Measurements from ENCODE around the gene EIF2A. TPM values are rescaled to one million over a fixed set of nuclear protein-coding genes. Genes with fewer than 3 reads are reported as not detected.

The EIF2A gene
- total and polyA plus RNA-seq, 2 of the 13 experiments (the other 11 are each of a cell fraction or from before 2014, with no cell fraction given) = 124 to 139 TPM

- Histone ChIP-seq H3K4me3 (replicated peaks in 1 of 3; ENCODE audit: insufficient read depth in 1 of 3, low read depth in 2 of 3, low read length in 3 of 3) (no peak overlapping the region), H3K4me2 (ENCODE audit: low read depth, low read length) (no peak overlapping the region), H3K4me1 (ENCODE audit: insufficient read depth, low read length) (no peaks in the 10 kb centered on the region), H3K9me3 (ENCODE audit: low read length) (peaks cover 12% of the 10 kb centered on the region), H3K27ac (ENCODE audit: extremely low read length, insufficient read depth, low read length) (no peak overlapping the region), H3K79me2 (ENCODE audit: insufficient read depth, low read length) (no peaks in the 10 kb centered on the region), H3K36me3 (replicated peaks in 1 of 2; ENCODE audit: control insufficient read depth in 1 of 2, insufficient read depth in 2 of 2, low read length in 2 of 2) (no peaks in the 10 kb centered on the region), H2AFZ (ENCODE audit: low read length) (no peak overlapping the region), H3K27me3 (ENCODE audit: control insufficient read depth in 1 of 2, insufficient read depth in 2 of 2, low read length in 2 of 2) (peaks cover 0 to 1% of the 10 kb centered on the region in 2 experiments; a peak in 1 of 5 replicates), H4K20me1 (ENCODE audit: insufficient read depth, low read length) (no peaks in the 10 kb centered on the region), H3K9ac (ENCODE audit: insufficient read depth, low read depth, low read length) (no peak overlapping the region)
- no peak for ATAC-seq
- in situ Hi-C loops (cut with HindIII; ENCODE audit: extremely low pct_ligation_motif_present, low pct_unique_long_range_greater_than_20kb) = loop anchor here (5.0 kb wide), 2 partner anchors 211 to 271 kb away; no protein-coding TSS in a partner anchor
- no TSS peak for BruUV-seq (replicated peaks)
- ChIA-PET POLR2A (no interaction called here), CTCF (ENCODE audit: low intra/inter-chr PET ratio, low total read pairs) (no interaction called here)
- DNase-seq (ENCODE audit: low spot score) = no peak
- no peak for FAIRE-seq
- WGBS (ENCODE audit: low lambda C conversion rate) = 0% methylated on average over 2 of the region's 2 CpGs
- intact Hi-C loops (cut with micrococcal nuclease; ENCODE audit: unreplicated experiment) = loop anchor here (5.0 kb wide), 1 partner anchor 196 kb away; no protein-coding TSS in a partner anchor
- TF ChIP-seq ZNF24 (IDR thresholded peaks at IDR 0.05) = no peak
- no peak for TF ChIP-seq KLF9 (CRISPR knock-in tag; IDR thresholded peaks at IDR 0.05; ENCODE audit: low read depth)
- TF ChIP-seq STAG1 (CRISPR knock-in tag; IDR thresholded peaks at IDR 0.05) = no peak
- TF ChIP-seq BRF2 (CRISPR knock-in tag; IDR thresholded peaks at IDR 0.05) = no peak
- TF ChIP-seq MED8 (CRISPR knock-in tag; IDR thresholded peaks at IDR 0.05; ENCODE audit: insufficient replicate concordance) = no peak
- no peak for TF ChIP-seq MXI1 (IDR thresholded peaks at IDR 0.05; ENCODE audit: borderline replicate concordance, low read depth, low read length)
- no peak for TF ChIP-seq ZBTB39 (CRISPR knock-in tag; IDR thresholded peaks at IDR 0.05)
- no peak for TF ChIP-seq DNMT3B (CRISPR knock-in tag; conservative IDR thresholded peaks at IDR 0.05)
- no peak for TF ChIP-seq SNAPC4 (CRISPR knock-in tag; IDR thresholded peaks at IDR 0.05)
Measured at GRCh38 chr3:150497956-150498355, 48.6 kb upstream of the EIF2A start.
